Naive B cell (primary cell): ENCODE data around the gene TOP3A. TPM values are rescaled to one million over a fixed set of nuclear protein-coding genes. Genes with fewer than 3 reads are reported as not detected.
"Not testable (repeated sequence)": the region's sequence is repeated elsewhere in the genome, so short reads cannot be mapped to it uniquely, and the experiment has no call there.

Experiments used
- ATAC-seq, 2 donors: fragments of 150-1000 bp; cut with Tn5 transposase; 2 replicates each; pipeline ENCODE4 v1.10.0; 2021; ENCODE audit warnings: low read depth in 2 of 2, mild to moderate bottlenecking in 2 of 2, moderate library complexity in 2 of 2
- DNase-seq: peaks from one replicate; pipeline ENCODE4 v3.0.0; 2022
- H3K27ac Mint-ChIP-seq, 6 donors: one replicate each; pipeline ENCODE4 v1.8.0; 2020 to 2022; ENCODE audit warnings: mild to moderate bottlenecking in 6 of 6, mixed read lengths in 6 of 6, moderate library complexity in 5 of 6, inconsistent platforms in 2 of 6
- H3K27me3 Mint-ChIP-seq, 3 donors: one replicate each; pipeline ENCODE4 v1.8.0; 2021 to 2022; ENCODE audit warnings: mixed read lengths in 3 of 3, mild to moderate bottlenecking in 1 of 3
- H3K36me3 Mint-ChIP-seq, 2 donors: one replicate each; pipeline ENCODE4 v1.8.0; 2020 to 2022; ENCODE audit warnings: mixed read lengths in 2 of 2, inconsistent platforms in 1 of 2, mild to moderate bottlenecking in 1 of 2
- H3K4me1 Mint-ChIP-seq, 3 donors: one replicate each; pipeline ENCODE4 v1.8.0; 2020 to 2022; ENCODE audit warnings: mixed read lengths in 3 of 3, inconsistent platforms in 1 of 3, mild to moderate bottlenecking in 1 of 3, moderate library complexity in 1 of 3
- H3K4me3 Mint-ChIP-seq, 8 donors: one replicate each; pipeline ENCODE4 v1.8.0; 2020 to 2022; ENCODE audit warnings: mild to moderate bottlenecking in 8 of 8, mixed read lengths in 8 of 8, moderate library complexity in 8 of 8, inconsistent platforms in 2 of 8
- H3K9me3 Mint-ChIP-seq, 7 donors: one replicate each; pipeline ENCODE4 v1.8.0; 2020 to 2022; ENCODE audit warnings: mixed read lengths in 7 of 7, mild to moderate bottlenecking in 5 of 7, inconsistent platforms in 2 of 7, moderate library complexity in 1 of 7
- polyA plus RNA-seq, 6 donors: library from polyadenylated mRNA; unstranded; fragments of 300-500 nt; fragmentation: Illumina TruSeq; gene quantifications; one replicate each; pipeline ENCODE4 v1.2.3, GENCODE V29; 2021; ENCODE audit warnings: low read depth in 6 of 6

TOP3A gene
- polyA plus RNA-seq = 10 to 100 TPM in 5 of 6 donors, 1 to 10 TPM in 1; 5.2 to 20.1 (median 14.6) TPM

- H3K9me3 Mint-ChIP-seq = peaks cover 0 to 3% (median 0%) of the 10 kb centered on the region in 7 donors
- H3K4me1 Mint-ChIP-seq = peaks cover 45 to 76% (median 70%) of the 10 kb centered on the region in 3 donors
- no peaks in the 10 kb centered on the region for H3K36me3 Mint-ChIP-seq
- H3K27ac Mint-ChIP-seq = peak within 1 kb of the TSS; percentile 95 to 100 (median 100)
- peak; percentile 93 for DNase-seq
- ATAC-seq = peak; percentile 85
- H3K4me3 Mint-ChIP-seq = peak within 1 kb of the TSS; percentile 83 to 100 (median 96)
- no peaks in the 10 kb centered on the region for H3K27me3 Mint-ChIP-seq
These were observed at the start of gene TOP3A, which contains the start of gene SMCR8 for GRCh38 chr17:18314731-18315561. TSS of gene TOP3A (minus strand) at chr17:18314994. CDS start at chr17:18314778, 216 bp downstream. TSS of gene SMCR8 (plus strand) at chr17:18315293. CDS start at chr17:18315790, 497 bp downstream.

GRCh38 chr17:18364166-18364565 is 49.4 kb upstream of the TOP3A start:
- H3K27ac Mint-ChIP-seq = peak overlapping the region in 1 of 6 donors; percentile 15
- DNase-seq = no peak

GRCh38 chr17:18363101-18364049 is 48.6 kb upstream of the TOP3A start, which contains the start of gene SHMT1:
TSS of gene SHMT1 (minus strand) at chr17:18363550. CDS start at chr17:18355981, 7,569 bp downstream.
- peaks cover 0 to 3% (median 0%) of the 10 kb centered on the region in 7 donors for H3K9me3 Mint-ChIP-seq
- peaks cover 10 to 20% (median 16%) of the 10 kb centered on the region in 3 donors for H3K4me1 Mint-ChIP-seq
- H3K27me3 Mint-ChIP-seq = no peaks in the 10 kb centered on the region
- DNase-seq (peak; percentile 89), ATAC-seq (peak; percentile 100)
- H3K36me3 Mint-ChIP-seq = no peaks in the 10 kb centered on the region
- H3K4me3 Mint-ChIP-seq = peak within 1 kb of the TSS; percentile 92 to 97 (median 94)
- H3K27ac Mint-ChIP-seq = peak within 1 kb of the TSS in 5 of 6 donors; percentile 11 to 94 (median 91)

More at GRCh38 chr17:18364166-18364565, 49.4 kb upstream of the TOP3A start:
- no peak for ATAC-seq
- H3K4me3 Mint-ChIP-seq = peak overlapping the region in 3 of 8 donors; percentile 60 to 67 (median 65)
- no peaks in the 10 kb centered on the region for H3K36me3 Mint-ChIP-seq
- no peaks in the 10 kb centered on the region for H3K27me3 Mint-ChIP-seq
- peaks cover 10 to 20% (median 16%) of the 10 kb centered on the region in 3 donors for H3K4me1 Mint-ChIP-seq
- H3K9me3 Mint-ChIP-seq = peaks cover 0 to 3% (median 0%) of the 10 kb centered on the region in 7 donors

GRCh38 chr17:18362698-18363100 is 47.9 kb upstream of the TOP3A start:
- Mint-ChIP-seq H3K4me1 (peaks cover 10 to 20% (median 16%) of the 10 kb centered on the region in 3 donors), H3K9me3 (peaks cover 0 to 3% (median 0%) of the 10 kb centered on the region in 7 donors), H3K4me3 (peak overlapping the region; percentile 92 to 97 (median 94)), H3K36me3 (no peaks in the 10 kb centered on the region), H3K27ac (peak overlapping the region in 3 of 6 donors; percentile 6 to 28 (median 11)), H3K27me3 (no peaks in the 10 kb centered on the region)
- ATAC-seq (peak; percentile 1 to 10), DNase-seq (no peak)

- Mint-ChIP-seq H3K4me3 (peak overlapping the region; percentile 92 to 97 (median 94)), H3K27me3 (no peaks in the 10 kb centered on the region), H3K27ac (peak overlapping the region in 2 of 6 donors; percentile 16 to 49), H3K4me1 (peaks cover 10 to 20% (median 16%) of the 10 kb centered on the region in 3 donors), H3K36me3 (no peaks in the 10 kb centered on the region), H3K9me3 (peaks cover 0 to 3% (median 0%) of the 10 kb centered on the region in 7 donors)
- ATAC-seq (no peak), DNase-seq (no peak)
These were observed 47.3 kb upstream of the TOP3A start for GRCh38 chr17:18361837-18362697.

GRCh38 chr17:18360518-18360917 is 45.7 kb upstream of the TOP3A start:
- Mint-ChIP-seq H3K27ac (peak overlapping the region in 1 of 6 donors; percentile 56), H3K27me3 (no peaks in the 10 kb centered on the region), H3K9me3 (no peaks in the 10 kb centered on the region), H3K36me3 (peaks cover 0 to 2% of the 10 kb centered on the region in 2 donors), H3K4me1 (peaks cover 10 to 20% (median 16%) of the 10 kb centered on the region in 3 donors), H3K4me3 (peak overlapping the region in 4 of 8 donors; percentile 9 to 62 (median 54))
- ATAC-seq (no peak), DNase-seq (no peak)

GRCh38 chr17:18356624-18357023 is 41.8 kb upstream of the TOP3A start:
- peaks cover 0 to under 1% (median 0%) of the 10 kb centered on the region in 3 donors for H3K4me1 Mint-ChIP-seq

GRCh38 chr17:18353541-18353940 is 38.7 kb upstream of the TOP3A start:
- no peak overlapping the region for H3K4me3 Mint-ChIP-seq
- no peak overlapping the region for H3K27ac Mint-ChIP-seq
- DNase-seq (no peak), ATAC-seq (no peak)
- H3K36me3 Mint-ChIP-seq = peaks cover 0 to 4% of the 10 kb centered on the region in 2 donors
- no peaks in the 10 kb centered on the region for H3K4me1 Mint-ChIP-seq
- H3K9me3 Mint-ChIP-seq = no peaks in the 10 kb centered on the region
- H3K27me3 Mint-ChIP-seq = no peaks in the 10 kb centered on the region

More at GRCh38 chr17:18356624-18357023, 41.8 kb upstream of the TOP3A start:
- ATAC-seq (no peak), DNase-seq (no peak)
- Mint-ChIP-seq H3K27me3 (no peaks in the 10 kb centered on the region), H3K36me3 (peaks cover 0 to 4% of the 10 kb centered on the region in 2 donors), H3K9me3 (no peaks in the 10 kb centered on the region), H3K27ac (no peak overlapping the region), H3K4me3 (no peak overlapping the region)

- H3K4me1 Mint-ChIP-seq = no peaks in the 10 kb centered on the region
- H3K4me3 Mint-ChIP-seq = no peak overlapping the region
- H3K27me3 Mint-ChIP-seq = no peaks in the 10 kb centered on the region
- no peak for ATAC-seq
- peaks cover 6 to 9% of the 10 kb centered on the region in 2 donors for H3K36me3 Mint-ChIP-seq
- DNase-seq = no peak
- H3K27ac Mint-ChIP-seq = no peak overlapping the region
- H3K9me3 Mint-ChIP-seq = no peaks in the 10 kb centered on the region
These were observed 29.2 kb upstream of the TOP3A start for GRCh38 chr17:18344021-18344420.

GRCh38 chr17:18339933-18340332 is 25.1 kb upstream of the TOP3A start:
- H3K4me3 Mint-ChIP-seq = no peak overlapping the region
- ATAC-seq (no peak), DNase-seq (no peak)
- H3K9me3 Mint-ChIP-seq = no peaks in the 10 kb centered on the region
- no peaks in the 10 kb centered on the region for H3K4me1 Mint-ChIP-seq
- no peaks in the 10 kb centered on the region for H3K27me3 Mint-ChIP-seq
- H3K27ac Mint-ChIP-seq = no peak overlapping the region
- H3K36me3 Mint-ChIP-seq = peaks cover 5 to 11% of the 10 kb centered on the region in 2 donors

GRCh38 chr17:18338158-18338557 is 23.4 kb upstream of the TOP3A start:
- H3K36me3 Mint-ChIP-seq = peaks cover 5 to 16% of the 10 kb centered on the region in 2 donors
- H3K4me3 Mint-ChIP-seq, DNase-seq, ATAC-seq, H3K4me1 Mint-ChIP-seq, H3K27ac Mint-ChIP-seq, H3K27me3 Mint-ChIP-seq, H3K9me3 Mint-ChIP-seq: not testable (repeated sequence)

- ATAC-seq = no peak
- no peak for DNase-seq
- Mint-ChIP-seq H3K4me1 (peaks cover 0 to 4% (median 0%) of the 10 kb centered on the region in 3 donors), H3K4me3 (no peak overlapping the region), H3K9me3 (no peaks in the 10 kb centered on the region), H3K36me3 (peaks cover 0 to 10% of the 10 kb centered on the region in 2 donors), H3K27me3 (no peaks in the 10 kb centered on the region), H3K27ac (no peak overlapping the region)
These were observed 18.2 kb upstream of the TOP3A start for GRCh38 chr17:18332909-18333489.
